Lower leg skin (tissue), 4 donors: ENCODE data around the gene LYZ. TPM values are rescaled to one million over a fixed set of nuclear protein-coding genes. Genes with fewer than 3 reads are reported as not detected.

ENCODE experiments used
- DNase-seq, 2 donors: peaks; one replicate each; pipeline ENCODE4 v3.0.0-alpha.2; 2019; ENCODE audit warnings: low spot score in 2 of 2
- H3K4me3 ChIP-seq: fragments of 200-600 bp; sonication (generic); 2 replicates; pipeline ENCODE4 v1.5.1; 2017; ENCODE audit warnings: mild to moderate bottlenecking, low read depth; ENCODE audit not compliant: poor library complexity, severe bottlenecking
- CTCF ChIP-seq, 3 donors: fragments of 450-650 bp; IDR thresholded peaks; one replicate each; pipeline ENCODE4 v1.5.1; 2016; ENCODE audit warnings: antibody characterized with exemption in 3 of 3, mild to moderate bottlenecking in 3 of 3, moderate library complexity in 2 of 3
- POLR2A ChIP-seq, 2 donors: fragments of 450-650 bp; IDR thresholded peaks; one replicate each; pipeline ENCODE4 v1.6.1; 2016 to 2017; ENCODE audit warnings: antibody characterized with exemption in 2 of 2, mild to moderate bottlenecking in 1 of 2, moderate library complexity in 1 of 2
- WGBS, 2 donors: methylation state at CpG; one replicate each; pipeline ENCODE4 v1.1.5; 2018; 5-methylcytosine and 5-hydroxymethylcytosine counted together
- intact Hi-C: fragments of 100-400 bp; cut with DNase I; formaldehyde crosslinking; loops from one replicate; pipeline ENCODE4 v1.15.0; 2023; ENCODE audit warnings: low total_unique reads
- total RNA-seq, 4 donors: library from RNA; depleted of rRNA; stranded (reverse); fragments of >200 nt; gene quantifications; one replicate each; pipeline ENCODE4 v1.1.0, GENCODE V29; 2016

The LYZ gene
- total RNA-seq, 4 donors from 2014 or later = 6.8 to 27.8 (median 18.8) TPM

GRCh38 chr12:69368171-69368570 lies 20.0 kb downstream of the LYZ start:
- intact Hi-C loops = no loop called here

DNA sequence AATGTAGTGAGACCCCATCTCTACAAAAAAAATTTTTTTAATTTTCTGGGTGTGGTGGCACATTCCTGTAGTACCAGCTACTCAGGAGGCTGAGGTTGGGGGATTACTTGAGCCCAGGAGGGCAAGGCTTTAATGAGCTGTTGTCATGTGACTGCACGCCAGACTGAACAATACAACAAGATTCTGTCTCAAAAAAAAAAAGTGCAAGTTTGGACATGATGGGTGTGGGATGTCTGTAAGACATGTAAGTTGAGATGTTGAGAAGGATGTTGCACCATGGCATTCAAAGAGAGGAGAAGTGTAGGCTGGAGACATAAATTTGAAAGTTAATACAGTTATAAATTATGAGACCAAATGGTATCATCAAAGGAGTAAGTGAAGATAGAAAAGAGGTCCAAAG lies 34.9 kb downstream of the LYZ start:
- no peak overlapping the region for H3K4me3 ChIP-seq
- intact Hi-C loops = no loop called here
- TF ChIP-seq POLR2A (IDR thresholded peaks at IDR 0.05) = no peak
- TF ChIP-seq CTCF (IDR thresholded peaks at IDR 0.05) = no peak
- 76 to 91% methylated on average over 1 of the region's 1 CpG for WGBS, 2 donors
- no peak for DNase-seq

More at GRCh38 chr12:69368171-69368570, 20.0 kb downstream of the LYZ start:
- no peak overlapping the region for H3K4me3 ChIP-seq
- WGBS, 2 donors = 72 to 74% methylated on average over 1 of the region's 1 CpG
- no peak for DNase-seq
- no peak for TF ChIP-seq CTCF (IDR thresholded peaks at IDR 0.05)
- no peak for TF ChIP-seq POLR2A (IDR thresholded peaks at IDR 0.05)

GRCh38 chr12:69385038-69385437 lies 36.9 kb downstream of the LYZ start:
- 73 to 83% methylated on average over 3 of the region's 3 CpGs for WGBS, 2 donors
- no peak overlapping the region for H3K4me3 ChIP-seq
- TF ChIP-seq CTCF (IDR thresholded peaks at IDR 0.05) = no peak
- TF ChIP-seq POLR2A (IDR thresholded peaks at IDR 0.05) = no peak
- intact Hi-C loops = no loop called here
- DNase-seq = no peak

DNA sequence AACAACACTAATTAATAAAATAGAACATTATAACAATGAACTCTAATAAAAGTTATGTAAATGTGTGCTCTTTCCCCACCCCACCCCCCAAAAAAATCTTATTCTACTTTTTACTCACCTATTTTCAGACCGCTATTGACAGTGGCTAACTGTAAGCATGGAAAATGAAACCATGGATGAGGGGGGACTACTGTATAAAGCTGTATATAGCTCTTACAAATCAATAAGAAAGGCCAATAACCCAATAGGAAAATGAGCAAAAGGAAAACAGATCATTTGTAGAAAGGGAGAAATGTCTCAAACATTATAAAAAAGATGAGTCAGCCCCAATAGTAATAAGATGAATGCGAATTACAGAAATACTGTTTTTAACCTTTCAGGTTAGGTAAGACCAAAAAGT lies 38.7 kb downstream of the LYZ start:
- intact Hi-C loops = no loop called here
- no peak overlapping the region for H3K4me3 ChIP-seq
- no peak for DNase-seq
- WGBS, 2 donors = 94 to 97% methylated on average over 2 of the region's 2 CpGs
- TF ChIP-seq POLR2A (IDR thresholded peaks at IDR 0.05) (no peak), CTCF (IDR thresholded peaks at IDR 0.05) (no peak)

- DNase-seq = no peak
- no peak overlapping the region for H3K4me3 ChIP-seq
- intact Hi-C loops = no loop called here
- no peak for TF ChIP-seq POLR2A (IDR thresholded peaks at IDR 0.05)
- no peak for TF ChIP-seq CTCF (IDR thresholded peaks at IDR 0.05)
- 84 to 85% methylated on average over 1 of the region's 1 CpG for WGBS, 2 donors
Observed at GRCh38 chr12:69388371-69388770, 40.2 kb downstream of the LYZ start.

GRCh38 chr12:69389831-69390230 lies 41.6 kb downstream of the LYZ start:
- DNase-seq = no peak
- H3K4me3 ChIP-seq = no peak overlapping the region
- TF ChIP-seq POLR2A (IDR thresholded peaks at IDR 0.05) = no peak
- no peak for TF ChIP-seq CTCF (IDR thresholded peaks at IDR 0.05)
- intact Hi-C loops = no loop called here
- 55 to 59% methylated on average over 1 of the region's 1 CpG for WGBS, 2 donors
